OCI-M2 (cell line): Measurements from ENCODE around the gene DIP2C.
"Not testable (repeated sequence)": the region's sequence is repeated elsewhere in the genome, so short reads cannot be mapped to it uniquely, and the experiment has no call there.

ENCODE experiments used
- DNase-seq: peaks from one replicate; lab custom pipeline; 2025; ENCODE audit not compliant: unreplicated experiment; lab: John Stamatoyannopoulos, UW

Gene DIP2C

DNA sequence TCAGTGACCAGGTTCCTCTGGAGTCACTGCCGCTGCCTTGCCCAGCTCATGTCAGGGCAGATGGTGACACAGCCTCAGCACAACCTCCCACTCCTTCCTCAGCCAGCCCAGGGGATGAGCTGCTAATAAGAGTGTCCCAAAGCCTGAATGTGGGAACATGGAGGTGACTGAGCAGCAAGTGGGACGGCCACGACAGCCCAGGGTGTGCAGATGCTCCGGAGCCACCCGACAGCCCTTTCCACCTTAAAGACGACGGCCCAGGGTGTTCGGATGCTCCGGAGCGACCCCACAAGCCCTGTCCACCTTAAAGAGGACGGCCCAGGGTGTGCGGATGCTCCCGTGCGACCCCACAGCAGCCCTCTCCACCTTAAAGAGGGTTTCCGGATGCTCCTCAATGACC, 89.2 kb downstream of the DIP2C start:
- DNase-seq: no peak

DNA sequence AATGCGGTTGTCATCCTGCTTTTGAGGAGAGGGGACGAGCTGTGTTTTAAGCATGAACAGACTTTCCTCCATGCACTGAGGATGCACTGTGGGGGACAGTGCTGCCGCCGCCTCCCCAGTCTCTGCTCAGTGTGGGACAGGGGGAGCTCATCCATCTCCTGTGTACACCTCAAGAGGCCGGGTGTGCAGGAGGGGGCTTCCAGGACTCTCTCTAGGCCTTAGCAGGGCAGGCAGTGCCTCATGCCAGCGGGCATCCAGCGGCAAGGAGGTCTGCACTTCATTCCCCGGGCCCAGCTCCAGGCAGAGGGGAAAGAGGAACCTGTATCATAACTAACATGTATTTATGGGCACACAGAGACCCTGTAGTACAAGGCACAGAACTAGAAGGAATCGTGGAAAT, 89.7 kb downstream of the DIP2C start:
- no peak for DNase-seq

GRCh38 chr10:598415-599170, 90.9 kb downstream of the DIP2C start:
- no peak for DNase-seq

- no peak for DNase-seq
Observed at GRCh38 chr10:597976-598375, 91.5 kb downstream of the DIP2C start.

GRCh38 chr10:596725-597345, 92.6 kb downstream of the DIP2C start:
- no peak for DNase-seq

DNA sequence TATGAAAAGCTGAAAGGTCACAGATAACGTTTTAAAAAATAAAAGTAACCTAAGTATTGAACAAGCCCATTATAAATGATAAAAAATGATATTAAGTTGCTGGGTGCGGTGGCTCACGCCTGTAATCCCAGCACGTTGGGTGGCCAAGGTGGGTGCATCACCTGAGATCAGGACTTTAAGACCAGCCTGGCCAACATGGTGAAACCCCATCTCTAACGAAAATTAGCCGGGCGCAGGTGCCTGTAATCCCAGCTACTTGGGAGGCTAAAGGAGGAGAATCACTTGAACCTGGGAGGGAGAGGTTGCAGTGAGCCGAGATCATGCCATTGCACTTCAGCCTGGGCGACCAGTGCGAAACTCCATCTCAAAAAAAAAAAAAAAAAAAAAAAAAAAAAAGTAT, 93.3 kb downstream of the DIP2C start:
- DNase-seq: not testable (repeated sequence)

GRCh38 chr10:595473-595872, 94.0 kb downstream of the DIP2C start:
- DNase-seq: no peak

DNA sequence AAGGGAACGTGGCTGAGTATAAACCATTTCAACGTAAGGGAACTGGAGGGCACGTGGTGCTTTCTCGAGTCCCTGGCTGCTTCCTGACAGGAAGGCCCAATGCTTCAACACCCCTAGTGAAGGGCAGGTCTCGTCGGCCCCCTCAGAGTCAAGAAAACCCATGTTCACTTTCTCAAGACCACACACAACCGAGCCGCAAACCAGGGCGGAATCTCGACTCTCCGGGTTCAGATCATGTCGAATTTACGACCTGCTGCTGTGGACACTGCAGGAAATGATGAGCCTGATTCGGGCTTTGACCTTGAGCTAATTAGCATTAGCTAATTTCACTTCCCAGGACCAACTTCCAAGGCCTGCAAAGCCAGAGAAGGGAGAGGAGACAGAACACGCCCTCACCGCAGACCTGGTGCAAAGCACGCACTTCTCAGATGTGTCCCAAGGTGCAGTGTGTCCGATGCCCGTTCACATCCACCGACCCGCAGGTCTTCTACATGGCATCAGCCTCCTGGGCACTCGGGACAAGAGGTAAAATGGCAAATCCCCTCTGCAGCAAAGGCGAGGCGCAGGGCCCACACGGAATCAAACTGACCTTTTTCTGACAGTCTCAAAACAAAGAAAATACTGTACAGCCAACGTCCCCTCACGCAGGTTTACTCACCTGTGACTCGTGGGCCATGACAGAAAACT, 94.7 kb downstream of the DIP2C start:
- no peak for DNase-seq

DNA sequence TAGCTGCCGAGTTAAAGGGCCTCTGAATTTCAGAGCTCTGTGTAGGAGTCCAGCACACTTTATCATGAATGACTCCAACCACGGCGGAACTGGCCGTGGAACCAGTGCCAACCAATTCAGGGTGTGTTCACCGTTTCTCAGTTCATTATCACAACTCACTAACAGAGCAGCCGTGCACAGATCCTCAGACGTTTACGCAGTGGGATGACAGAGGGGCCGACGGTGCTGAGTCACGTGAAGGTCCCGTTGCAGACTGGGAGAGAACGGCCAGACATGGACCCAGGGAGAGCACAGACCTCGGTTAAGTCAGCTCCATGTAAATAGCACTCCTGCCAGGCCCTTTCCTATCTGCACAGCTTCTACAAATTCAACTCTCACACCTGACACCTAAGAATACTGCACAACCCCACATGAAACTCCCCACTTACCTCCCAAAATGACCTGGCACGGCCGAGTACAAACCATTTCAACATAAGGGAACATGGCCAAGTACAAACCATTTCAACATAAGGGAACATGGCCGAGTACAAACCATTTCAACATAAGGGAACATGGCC, 95.5 kb downstream of the DIP2C start:
- no peak for DNase-seq

GRCh38 chr10:593421-593820, 96.0 kb downstream of the DIP2C start:
- no peak for DNase-seq

- DNase-seq: no peak
Observed at GRCh38 chr10:593016-593415, 96.5 kb downstream of the DIP2C start.

GRCh38 chr10:591646-592045, 97.8 kb downstream of the DIP2C start:
- no peak for DNase-seq

DNA sequence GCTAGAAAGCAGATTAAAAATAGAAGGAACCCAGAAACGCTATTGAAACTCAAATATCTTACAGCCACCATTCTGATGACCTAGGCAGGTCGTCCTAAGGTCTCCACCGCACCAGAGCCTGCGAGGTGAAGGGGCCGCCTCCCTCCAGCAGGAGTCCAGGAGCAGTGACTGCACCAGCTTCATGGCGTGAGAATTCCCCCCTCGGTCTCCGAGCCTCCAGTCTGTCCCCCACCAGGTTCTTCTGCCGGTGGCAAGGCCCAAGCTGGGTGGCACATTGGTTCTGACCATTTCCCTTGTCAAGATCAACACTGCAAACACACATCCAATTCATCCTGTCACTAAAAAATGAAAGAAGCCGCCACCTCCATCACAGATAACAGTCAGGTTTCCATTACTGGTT, 98.7 kb downstream of the DIP2C start:
- no peak for DNase-seq

- no peak for DNase-seq
Observed at GRCh38 chr10:589961-590680, 99.3 kb downstream of the DIP2C start.

GRCh38 chr10:588246-589165, 101.0 kb downstream of the DIP2C start:
- DNase-seq: no peak

DNA sequence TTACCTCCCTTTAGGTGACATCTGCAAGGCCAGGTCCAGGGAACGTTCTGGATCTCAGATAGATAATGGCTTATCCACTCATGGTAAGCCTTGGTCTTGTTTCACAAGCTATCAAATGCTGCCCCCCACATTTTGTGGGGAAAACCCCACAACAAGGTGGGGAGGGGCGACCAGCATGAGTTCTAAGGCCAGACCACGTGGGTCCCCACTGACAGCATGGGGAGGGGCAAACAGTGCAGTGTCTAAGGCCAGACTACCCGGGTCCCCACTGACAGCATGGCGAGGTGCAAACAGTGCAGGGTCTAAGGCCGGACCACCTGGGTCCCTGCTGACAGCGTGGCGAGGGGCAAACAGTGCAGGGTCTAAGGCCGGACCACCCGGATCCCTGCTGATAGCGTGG, 102.8 kb downstream of the DIP2C start:
- DNase-seq: no peak

- no peak for DNase-seq
Observed at GRCh38 chr10:586151-586550, 103.3 kb downstream of the DIP2C start.

- DNase-seq: no peak
Observed at GRCh38 chr10:585502-585901, 104.0 kb downstream of the DIP2C start.

DNA sequence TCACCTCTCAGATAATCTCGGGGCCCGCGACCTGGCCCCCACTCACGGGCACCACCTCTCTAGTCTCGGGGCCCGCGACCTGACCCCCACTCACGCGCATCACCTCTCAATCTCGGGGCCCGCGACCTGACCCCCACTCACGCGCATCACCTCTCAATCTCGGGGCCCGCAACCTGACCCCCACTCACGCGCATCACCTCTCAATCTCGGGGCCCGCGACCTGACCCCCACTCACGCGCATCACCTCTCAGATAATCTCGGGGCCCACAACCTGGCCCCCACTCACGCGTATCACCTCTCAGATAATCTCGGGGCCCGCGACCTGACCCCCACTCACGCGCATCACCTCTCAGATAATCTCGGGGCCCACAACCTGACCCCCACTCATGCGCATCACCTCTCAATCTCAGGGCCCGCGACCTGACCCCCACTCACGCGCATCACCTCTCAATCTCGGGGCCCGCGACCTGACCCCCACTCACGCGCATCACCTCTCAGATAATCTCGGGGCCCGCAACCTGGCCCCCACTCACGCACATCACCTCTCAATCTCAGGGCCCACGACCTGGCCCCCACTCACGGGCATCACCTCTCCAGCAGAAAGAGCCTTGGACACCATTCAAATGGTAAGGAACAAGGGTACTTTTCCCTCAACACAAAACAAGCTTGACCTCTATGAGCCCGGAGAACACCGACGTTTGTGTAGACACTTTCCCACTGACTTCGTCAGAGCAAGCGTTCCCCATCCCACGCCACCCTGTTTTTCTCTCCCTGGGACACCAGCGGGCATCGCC, 104.8 kb downstream of the DIP2C start:
- DNase-seq: not testable (repeated sequence)
